ENCODE measurements around the gene SAFB.

DNA sequence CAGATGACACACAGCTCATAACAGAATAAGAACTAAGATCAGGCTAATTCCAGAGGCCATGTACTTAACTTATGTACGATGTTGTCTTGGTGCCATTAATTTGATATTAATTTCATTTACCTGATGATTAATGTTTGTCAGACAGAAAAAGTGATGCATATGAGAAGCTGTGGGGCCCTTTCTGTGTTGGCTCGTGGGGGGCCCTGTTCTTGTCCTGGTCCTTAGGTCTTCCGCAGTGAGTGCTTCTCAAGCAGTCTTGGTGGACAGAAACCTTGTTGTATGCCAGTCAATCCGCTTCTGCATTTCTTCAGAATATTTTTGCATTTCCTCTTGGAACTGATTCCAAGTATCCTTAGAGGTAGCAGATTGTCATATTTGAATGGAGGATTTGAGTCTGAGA lies 20.2 kb downstream of the SAFB start:
- TF ChIP-seq, protein P1, sequence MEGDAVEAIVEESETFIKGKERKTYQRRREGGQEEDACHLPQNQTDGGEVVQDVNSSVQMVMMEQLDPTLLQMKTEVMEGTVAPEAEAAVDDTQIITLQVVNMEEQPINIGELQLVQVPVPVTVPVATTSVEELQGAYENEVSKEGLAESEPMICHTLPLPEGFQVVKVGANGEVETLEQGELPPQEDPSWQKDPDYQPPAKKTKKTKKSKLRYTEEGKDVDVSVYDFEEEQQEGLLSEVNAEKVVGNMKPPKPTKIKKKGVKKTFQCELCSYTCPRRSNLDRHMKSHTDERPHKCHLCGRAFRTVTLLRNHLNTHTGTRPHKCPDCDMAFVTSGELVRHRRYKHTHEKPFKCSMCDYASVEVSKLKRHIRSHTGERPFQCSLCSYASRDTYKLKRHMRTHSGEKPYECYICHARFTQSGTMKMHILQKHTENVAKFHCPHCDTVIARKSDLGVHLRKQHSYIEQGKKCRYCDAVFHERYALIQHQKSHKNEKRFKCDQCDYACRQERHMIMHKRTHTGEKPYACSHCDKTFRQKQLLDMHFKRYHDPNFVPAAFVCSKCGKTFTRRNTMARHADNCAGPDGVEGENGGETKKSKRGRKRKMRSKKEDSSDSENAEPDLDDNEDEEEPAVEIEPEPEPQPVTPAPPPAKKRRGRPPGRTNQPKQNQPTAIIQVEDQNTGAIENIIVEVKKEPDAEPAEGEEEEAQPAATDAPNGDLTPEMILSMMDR (conservative IDR thresholded peaks at IDR 0.05) = no peak
- TF ChIP-seq EZH2 (IDR thresholded peaks at IDR 0.05; ENCODE audit: low read depth) = no peak

All from PC-9 (cell line).